Thoracic aorta (tissue), 2 donors: ENCODE measurements around the gene SIL1. TPM values are rescaled to one million over a fixed set of nuclear protein-coding genes. Genes with fewer than 3 reads are reported as not detected.
"Not testable (repeated sequence)": the region's sequence is repeated elsewhere in the genome, so short reads cannot be mapped to it uniquely, and the experiment has no call there.

Source experiments
- ATAC-seq: fragments of 150-250 bp; one replicate; pipeline ENCODE4 v1.8.0; 2017; ENCODE audit warnings: low read depth; ENCODE audit not compliant: insufficient number of reproducible peaks, low FRiP score
- DNase-seq: peaks from one replicate; pipeline ENCODE4 v3.0.0-alpha.2; 2020; ENCODE audit warnings: low spot score
- H3K27ac ChIP-seq, 2 donors: fragments of 200-600 bp; sonication (generic); 1 replicate in 1 of 2; 2 replicates in 1 of 2; pipeline ENCODE4 v1.5.1; 2016; ENCODE audit warnings: mild to moderate bottlenecking in 2 of 2, moderate library complexity in 2 of 2
- H3K27me3 ChIP-seq: fragments of 200-600 bp; sonication (generic); replicated peaks from 2 replicates; pipeline ENCODE4 v1.6.0; 2016; ENCODE audit warnings: mild to moderate bottlenecking; ENCODE audit not compliant: insufficient read depth
- H3K36me3 ChIP-seq: fragments of 200-600 bp; sonication (generic); one replicate; pipeline ENCODE4 v1.5.1; 2016
- H3K4me1 ChIP-seq, 2 donors: fragments of 200-600 bp; sonication (generic); 1 replicate in 1 of 2; 2 replicates in 1 of 2; pipeline versions ENCODE4 v1.5.1 to v1.6.0; 2016; ENCODE audit warnings: low read depth in 2 of 2, mild to moderate bottlenecking in 1 of 2; ENCODE audit not compliant: control insufficient read depth in 1 of 2
- H3K4me3 ChIP-seq: fragments of 200-600 bp; sonication (generic); 2 replicates; pipeline ENCODE4 v1.5.1; 2016; ENCODE audit warnings: mild to moderate bottlenecking
- H3K9me3 ChIP-seq: fragments of 200-600 bp; sonication (generic); 2 replicates; pipeline ENCODE4 v1.5.1; 2016
- total RNA-seq, 2 donors: library from RNA; depleted of rRNA; stranded (reverse); fragments of >200 nt; gene quantifications; one replicate each; pipeline versions ENCODE4 v1.1.0 to v1.2.3, GENCODE V29; 2016
- TF ChIP-seq, protein P1 (sequence below): fragments of 200-600 bp; sonication (generic); IDR thresholded peaks from one replicate; pipeline ENCODE4 v1.5.1; 2019; ENCODE audit warnings: antibody characterized with exemption

The SIL1 gene
- total RNA-seq, 2 donors from 2014 or later = 33.1 to 41.2 TPM

DNA sequence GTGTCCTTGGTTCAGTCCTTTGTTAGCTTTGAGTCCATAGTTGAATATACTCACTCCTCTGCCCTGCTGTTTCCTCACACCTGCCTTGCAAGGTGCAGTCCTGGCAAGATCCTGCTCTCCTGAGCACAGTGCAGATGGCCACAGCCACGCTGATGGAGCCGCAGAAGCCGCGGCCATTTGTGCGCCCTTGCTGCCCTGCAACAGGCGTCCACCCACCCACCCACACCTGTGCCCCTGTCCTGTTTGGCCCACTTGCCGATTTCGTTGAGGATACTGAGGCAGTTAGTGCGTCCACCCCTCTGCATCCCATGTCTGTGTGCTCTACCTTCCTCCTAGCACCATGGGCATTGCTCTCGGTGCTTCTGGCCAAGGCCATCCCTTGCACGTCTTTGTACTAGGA, 271.9 kb downstream of the SIL1 start:
- ATAC-seq = no peak
- Histone ChIP-seq H3K36me3 (peaks cover 41% of the 10 kb centered on the region), H3K27me3 (no peaks in the 10 kb centered on the region), H3K4me3 (no peak overlapping the region), H3K9me3 (no peaks in the 10 kb centered on the region), H3K4me1 (peaks cover 19 to 44% of the 10 kb centered on the region in 2 donors), H3K27ac (peak overlapping the region; percentile 58 to 66)
- no peak for DNase-seq
- TF ChIP-seq, protein P1, sequence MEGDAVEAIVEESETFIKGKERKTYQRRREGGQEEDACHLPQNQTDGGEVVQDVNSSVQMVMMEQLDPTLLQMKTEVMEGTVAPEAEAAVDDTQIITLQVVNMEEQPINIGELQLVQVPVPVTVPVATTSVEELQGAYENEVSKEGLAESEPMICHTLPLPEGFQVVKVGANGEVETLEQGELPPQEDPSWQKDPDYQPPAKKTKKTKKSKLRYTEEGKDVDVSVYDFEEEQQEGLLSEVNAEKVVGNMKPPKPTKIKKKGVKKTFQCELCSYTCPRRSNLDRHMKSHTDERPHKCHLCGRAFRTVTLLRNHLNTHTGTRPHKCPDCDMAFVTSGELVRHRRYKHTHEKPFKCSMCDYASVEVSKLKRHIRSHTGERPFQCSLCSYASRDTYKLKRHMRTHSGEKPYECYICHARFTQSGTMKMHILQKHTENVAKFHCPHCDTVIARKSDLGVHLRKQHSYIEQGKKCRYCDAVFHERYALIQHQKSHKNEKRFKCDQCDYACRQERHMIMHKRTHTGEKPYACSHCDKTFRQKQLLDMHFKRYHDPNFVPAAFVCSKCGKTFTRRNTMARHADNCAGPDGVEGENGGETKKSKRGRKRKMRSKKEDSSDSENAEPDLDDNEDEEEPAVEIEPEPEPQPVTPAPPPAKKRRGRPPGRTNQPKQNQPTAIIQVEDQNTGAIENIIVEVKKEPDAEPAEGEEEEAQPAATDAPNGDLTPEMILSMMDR = no peak

DNA sequence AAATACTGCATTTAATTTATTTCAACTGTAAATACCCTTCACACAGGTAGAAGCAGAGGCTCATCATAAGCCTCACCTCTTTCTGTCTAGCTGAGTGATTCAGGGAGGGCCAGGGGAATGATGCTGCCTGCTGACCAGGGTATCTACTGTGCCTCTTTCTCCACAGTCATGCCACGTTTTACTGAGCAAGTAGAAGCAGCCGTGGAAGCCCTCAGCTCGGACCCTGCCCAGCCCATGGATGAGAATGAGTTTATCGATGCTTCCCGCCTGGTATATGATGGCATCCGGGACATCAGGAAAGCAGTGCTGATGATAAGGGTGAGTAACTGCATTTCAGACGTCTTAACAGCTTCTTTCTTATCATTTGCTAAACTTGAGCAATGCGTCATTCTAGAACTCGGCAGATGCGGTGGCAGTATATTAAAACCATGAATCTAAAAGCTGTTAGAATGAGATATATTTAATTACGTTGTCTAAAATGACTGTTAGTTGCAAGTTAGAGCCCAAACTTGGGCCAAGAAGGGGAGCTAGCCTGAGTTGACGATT, 273.0 kb downstream of the SIL1 start:
- no peak for ATAC-seq
- H3K4me3 ChIP-seq = no peak overlapping the region
- TF ChIP-seq, protein P1 = no peak
- no peaks in the 10 kb centered on the region for H3K9me3 ChIP-seq
- H3K27me3 ChIP-seq = no peaks in the 10 kb centered on the region
- H3K36me3 ChIP-seq = peaks cover 30% of the 10 kb centered on the region
- H3K27ac ChIP-seq = no peak overlapping the region
- H3K4me1 ChIP-seq = peaks cover 19 to 48% of the 10 kb centered on the region in 2 donors
- DNase-seq = no peak

DNA sequence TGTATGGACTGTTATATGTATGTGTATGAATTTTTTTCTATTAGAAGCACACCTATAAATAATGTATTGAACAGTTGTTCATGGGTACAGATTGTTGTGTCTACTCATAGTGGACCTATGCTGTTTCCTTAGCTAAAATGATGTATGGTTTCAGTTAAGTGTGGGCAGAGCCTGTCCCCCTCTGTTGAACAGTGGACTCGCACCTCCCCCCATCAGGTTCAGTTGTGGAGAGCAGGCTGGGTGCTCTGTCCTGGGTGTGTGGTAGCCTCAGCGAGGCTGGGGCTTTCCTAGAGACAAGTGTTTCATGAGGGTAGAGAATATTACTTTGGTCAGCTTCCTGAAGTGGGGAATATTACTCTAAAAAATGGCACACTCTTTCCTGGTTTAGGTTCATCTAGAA, 275.7 kb downstream of the SIL1 start:
- peaks cover 19 to 55% of the 10 kb centered on the region in 2 donors for H3K4me1 ChIP-seq
- no peak for DNase-seq
- no peak for ATAC-seq
- peaks cover 22% of the 10 kb centered on the region for H3K36me3 ChIP-seq
- H3K9me3 ChIP-seq = no peaks in the 10 kb centered on the region
- no peak overlapping the region for H3K4me3 ChIP-seq
- no peak overlapping the region for H3K27ac ChIP-seq
- TF ChIP-seq, protein P1 = no peak
- H3K27me3 ChIP-seq = no peaks in the 10 kb centered on the region

DNA sequence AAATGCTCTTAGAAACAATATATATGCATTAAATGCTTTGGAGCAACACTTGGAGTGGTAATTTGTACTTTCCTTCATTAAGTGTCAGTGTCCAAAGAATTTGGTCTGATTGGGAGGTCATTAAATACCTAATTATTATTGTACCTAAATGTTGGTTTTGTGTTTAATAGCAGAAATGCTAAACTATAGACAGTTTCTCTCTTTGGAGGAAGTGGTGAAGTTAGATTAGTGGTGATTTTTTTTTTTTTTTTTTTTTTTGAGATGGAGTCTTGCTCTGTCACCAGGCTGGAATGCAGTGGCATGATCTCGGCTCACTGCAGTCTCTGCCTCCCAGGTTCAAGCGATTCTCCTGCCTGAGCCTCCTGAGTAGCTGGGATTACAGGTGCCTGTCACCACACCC, 276.8 kb downstream of the SIL1 start:
- DNase-seq, H3K9me3 ChIP-seq, H3K4me3 ChIP-seq, H3K27me3 ChIP-seq, ATAC-seq, H3K27ac ChIP-seq: not testable (repeated sequence)
- Histone ChIP-seq H3K4me1 (peaks cover 10 to 44% of the 10 kb centered on the region in 2 donors), H3K36me3 (peaks cover 20% of the 10 kb centered on the region)

DNA sequence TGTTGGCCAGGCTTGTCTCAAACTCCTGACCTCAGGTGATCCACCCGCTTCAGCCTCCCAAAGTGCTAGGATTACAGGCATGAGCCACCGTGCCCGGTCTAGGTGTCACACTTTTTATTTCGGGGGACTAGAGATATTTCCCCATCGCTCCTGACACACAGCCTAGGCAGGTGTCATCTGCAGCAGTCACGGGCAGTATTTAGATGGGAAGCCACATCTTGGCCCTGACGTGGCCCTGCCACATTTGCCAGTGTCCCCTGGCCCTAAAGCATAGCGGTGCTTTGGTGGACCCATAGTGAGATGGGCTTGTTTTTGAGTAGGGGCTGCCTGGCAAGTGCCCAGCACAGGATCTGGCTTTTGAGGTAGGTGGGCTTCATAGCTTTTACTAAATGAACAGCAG, 278.0 kb downstream of the SIL1 start:
- no peak for DNase-seq

More for the DNA sequence above, 278.0 kb downstream of the SIL1 start:
- H3K36me3 ChIP-seq = peaks cover 8% of the 10 kb centered on the region
- H3K27ac ChIP-seq = no peak overlapping the region
- H3K9me3 ChIP-seq = no peaks in the 10 kb centered on the region
- TF ChIP-seq, protein P1 = no peak
- no peak overlapping the region for H3K4me3 ChIP-seq
- no peaks in the 10 kb centered on the region for H3K27me3 ChIP-seq
- no peak for ATAC-seq
- peaks cover 10 to 41% of the 10 kb centered on the region in 2 donors for H3K4me1 ChIP-seq
